AG09319 (cell line): ENCODE data around the gene TAF3.

ENCODE experiments used
- DNase-seq: peaks from one replicate; pipeline ENCODE4 v3.0.0-alpha.2; 2010; ENCODE audit warnings: low read depth; ENCODE audit errors: extremely low read depth
- CTCF ChIP-seq: IDR thresholded peaks from 2 replicates; pipeline ENCODE4 v1.5.1; 2011; ENCODE audit warnings: low read depth, mild to moderate bottlenecking, inconsistent platforms, low read length, moderate library complexity

The TAF3 gene

GRCh38 chr10:7933757-7934156, 115.5 kb downstream of the TAF3 start:
- DNase-seq, result no peak
- no peak for TF ChIP-seq CTCF

GRCh38 chr10:7937315-7937945, 119.1 kb downstream of the TAF3 start:
- TF ChIP-seq CTCF, result no peak
- DNase-seq, result no peak

- no peak for TF ChIP-seq CTCF
- no peak for DNase-seq
Observed at GRCh38 chr10:7941576-7941975, 123.3 kb downstream of the TAF3 start.

GRCh38 chr10:7942316-7942715, 124.0 kb downstream of the TAF3 start:
- no peak for TF ChIP-seq CTCF
- DNase-seq, result no peak

GRCh38 chr10:7942859-7943258, 124.6 kb downstream of the TAF3 start:
- no peak for DNase-seq
- TF ChIP-seq CTCF, result no peak

- no peak for TF ChIP-seq CTCF
- DNase-seq, result no peak
Observed at GRCh38 chr10:7944215-7944480, 125.8 kb downstream of the TAF3 start.

GRCh38 chr10:7944537-7944936, 126.2 kb downstream of the TAF3 start:
- no peak for TF ChIP-seq CTCF
- DNase-seq, result no peak
